ENCODE measurements around the gene SLU7. TPM values are rescaled to one million over a fixed set of nuclear protein-coding genes. Genes with fewer than 3 reads are reported as not detected.

The SLU7 gene
- polyA plus RNA-seq, 1 of the 3 experiments (the other 2 are of a cell fraction): 22.3 TPM

- H3K27me3 ChIP-seq (ENCODE audit: insufficient read depth): no peaks in the 10 kb centered on the region
- H3K9me2 ChIP-seq: no peaks in the 10 kb centered on the region
- H3K9ac ChIP-seq: peak within 1 kb of the TSS; percentile 98
- H3K79me2 ChIP-seq (ENCODE audit: insufficient read depth): peaks cover 49% of the 10 kb centered on the region
- CTCF ChIA-PET: interaction anchor here (1.5 to 3.7 kb wide), 3 partner anchors 9 to 413 kb away, joined by 4 to 26 read pairs (median 14); no protein-coding TSS in a partner anchor
- peaks cover 24 to 39% of the 10 kb centered on the region in 2 experiments for H3K36me3 ChIP-seq (replicated peaks in 1 of 2; ENCODE audit: control insufficient read depth in 1 of 2, insufficient read depth in 2 of 2, low read length in 1 of 2)
- peak within 1 kb of the TSS; percentile 80 to 85 for H3K4me3 ChIP-seq (ENCODE audit: low read depth in 2 of 2, low read length in 1 of 2)
- H3K4me2 ChIP-seq: peak within 1 kb of the TSS; percentile 87
- 1% methylated on average over 35 of the region's 41 CpGs for WGBS (ENCODE audit: low lambda C conversion rate)
- no peaks in the 10 kb centered on the region for H3K9me3 ChIP-seq
- no peaks in the 10 kb centered on the region for H4K20me1 ChIP-seq (ENCODE audit: insufficient read depth)
- POLR2A ChIA-PET: interaction anchor here (0.6 to 1.5 kb wide), 5 partner anchors 86 to 390 kb away, joined by 3 to 5 read pairs (median 4); partner anchors contain the start of gene TTC1
- H3K27ac ChIP-seq (ENCODE audit: low read depth in 2 of 2, low read length in 1 of 2): peak within 1 kb of the TSS; percentile 84 to 96
- H3F3A ChIP-seq (replicated peaks; ENCODE audit: insufficient read depth): peaks cover 11% of the 10 kb centered on the region
- peak within 1 kb of the TSS; percentile 88 for H2AFZ ChIP-seq (ENCODE audit: low read depth)
- DNase-seq: peak; percentile 96
- H3K4me1 ChIP-seq (ENCODE audit: control insufficient read depth in 1 of 2, insufficient read depth in 2 of 2, low read depth in 1 of 2, low read length in 1 of 2): peaks cover 0 to 9% of the 10 kb centered on the region in 2 experiments; a peak in 2 of 4 replicates
- TF ChIP-seq TAF1 (IDR thresholded peaks at IDR 0.05; ENCODE audit: borderline replicate concordance, low read depth, low read length) (peak; percentile 68; the same call in 1 of the 2 replicates), SMC3 (IDR thresholded peaks at IDR 0.05; ENCODE audit: low read depth, low read length) (no peak), REST (IDR thresholded peaks at IDR 0.05; ENCODE audit: low read depth, low read length) (peak; percentile 27; the same call in 1 of the 2 replicates), JUND (IDR thresholded peaks at IDR 0.05) (no peak), FOXJ3 (CRISPR knock-in tag; IDR thresholded peaks at IDR 0.05) (no peak; the same call in 1 of the 2 replicates), MEF2A (IDR thresholded peaks at IDR 0.05; ENCODE audit: borderline replicate concordance, low read depth) (no peak), ZBTB33 (IDR thresholded peaks at IDR 0.05; ENCODE audit: borderline replicate concordance, low read depth) (no peak), FOSL2 (IDR thresholded peaks at IDR 0.05; ENCODE audit: borderline replicate concordance, low read depth) (no peak), PBX3 (IDR thresholded peaks at IDR 0.05) (0 out of 2 replicates have a peak, but pooled peaks have one; percentile 4), RAD21 (IDR thresholded peaks at IDR 0.05; ENCODE audit: low read length) (no peak), POLR2AphosphoS5 (IDR thresholded peaks at IDR 0.05; ENCODE audit: low read depth, low read length) (peak; percentile 96), GABPA (IDR thresholded peaks at IDR 0.05; ENCODE audit: low read depth) (no peak), CHD2 (IDR thresholded peaks at IDR 0.05; ENCODE audit: low read length, partially characterized antibody) (no peak), NRF1 (IDR thresholded peaks at IDR 0.05; ENCODE audit: low read depth, low read length) (peak; percentile 91), RXRA (IDR thresholded peaks at IDR 0.05; ENCODE audit: borderline replicate concordance, low read depth) (no peak), EP300 (IDR thresholded peaks at IDR 0.05; ENCODE audit: borderline replicate concordance in 1 of 2, low read depth in 1 of 2, low read length in 1 of 2) (no peak), IRF3 (IDR thresholded peaks at IDR 0.05; ENCODE audit: low read depth, low read length) (no peak), MXI1 (IDR thresholded peaks at IDR 0.05; ENCODE audit: low read depth, low read length) (no peak; the same call in none of the 2 replicates), USF2 (IDR thresholded peaks at IDR 0.05; ENCODE audit: borderline replicate concordance, low read depth, low read length) (no peak)
Measured at GRCh38 chr5:160399402-160400353, 19.2 kb downstream of the SLU7 start, which contains the start of gene FAM200C. FAM200C (minus strand) TSS chr5:160400054; CDS start chr5:160395490, 4,564 bp downstream.
